IMR-90 (cell line): ENCODE results near the gene PDE11A.
A peak's percentile ranks its signal among the peaks of the same experiment; 100 is the strongest.

Experiments used
- SMC3 ChIP-seq: fragments of 150-350 bp; IDR thresholded peaks from 2 replicates; pipeline ENCODE4 v1.6.1; 2016; ENCODE audit warnings: low read depth, mild to moderate bottlenecking, antibody characterized with exemption, low read length, moderate library complexity
- TF ChIP-seq, protein P1 (sequence below): conservative IDR thresholded peaks from 2 replicates; pipeline ENCODE4 v1.5.1; 2012; ENCODE audit warnings: mild to moderate bottlenecking, low read depth, low read length, improper control_type of control experiment
- TF ChIP-seq, protein P2 (sequence below): fragments of 150-350 bp; IDR thresholded peaks from 2 replicates; pipeline ENCODE4 v1.6.1; 2017; ENCODE audit warnings: mild to moderate bottlenecking, antibody characterized with exemption, low read length, low read depth

DNA sequence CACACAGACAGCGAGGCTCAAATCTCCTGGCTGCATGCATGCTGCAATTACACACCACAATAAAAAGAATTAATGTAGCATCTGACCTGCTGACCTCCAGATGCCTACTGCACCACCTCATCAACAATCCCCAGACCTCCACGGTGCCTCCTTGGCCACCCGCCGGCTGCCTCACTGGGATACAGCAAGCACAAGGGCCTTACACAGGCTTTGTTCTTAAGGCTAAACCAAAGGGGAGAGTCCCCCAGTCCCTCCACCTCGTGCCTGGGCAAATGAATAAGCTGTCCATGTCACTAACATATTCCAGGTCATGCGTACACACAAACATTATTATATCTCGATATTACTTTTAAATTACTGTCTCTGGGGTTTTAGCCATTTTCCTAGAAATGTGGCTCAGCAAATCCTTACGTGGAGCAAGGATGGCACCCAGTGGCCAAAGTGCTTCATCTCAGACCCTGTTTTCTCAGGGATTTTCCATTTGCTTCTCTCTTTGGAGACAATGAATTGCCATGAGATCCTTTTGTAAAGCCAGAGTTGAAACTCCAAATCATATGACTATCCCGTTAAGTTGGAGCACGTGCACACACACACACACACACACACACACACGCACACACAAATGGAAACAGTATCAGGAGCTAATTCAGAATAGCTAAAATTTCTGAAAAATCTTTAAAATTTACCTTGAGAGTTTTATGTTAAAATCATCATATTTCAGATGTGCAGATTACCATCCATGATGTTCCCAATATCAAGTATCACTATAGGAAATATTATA is 313.8 kb downstream of the PDE11A start:
- TF ChIP-seq, protein P1, sequence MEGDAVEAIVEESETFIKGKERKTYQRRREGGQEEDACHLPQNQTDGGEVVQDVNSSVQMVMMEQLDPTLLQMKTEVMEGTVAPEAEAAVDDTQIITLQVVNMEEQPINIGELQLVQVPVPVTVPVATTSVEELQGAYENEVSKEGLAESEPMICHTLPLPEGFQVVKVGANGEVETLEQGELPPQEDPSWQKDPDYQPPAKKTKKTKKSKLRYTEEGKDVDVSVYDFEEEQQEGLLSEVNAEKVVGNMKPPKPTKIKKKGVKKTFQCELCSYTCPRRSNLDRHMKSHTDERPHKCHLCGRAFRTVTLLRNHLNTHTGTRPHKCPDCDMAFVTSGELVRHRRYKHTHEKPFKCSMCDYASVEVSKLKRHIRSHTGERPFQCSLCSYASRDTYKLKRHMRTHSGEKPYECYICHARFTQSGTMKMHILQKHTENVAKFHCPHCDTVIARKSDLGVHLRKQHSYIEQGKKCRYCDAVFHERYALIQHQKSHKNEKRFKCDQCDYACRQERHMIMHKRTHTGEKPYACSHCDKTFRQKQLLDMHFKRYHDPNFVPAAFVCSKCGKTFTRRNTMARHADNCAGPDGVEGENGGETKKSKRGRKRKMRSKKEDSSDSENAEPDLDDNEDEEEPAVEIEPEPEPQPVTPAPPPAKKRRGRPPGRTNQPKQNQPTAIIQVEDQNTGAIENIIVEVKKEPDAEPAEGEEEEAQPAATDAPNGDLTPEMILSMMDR: peak; percentile 59
- TF ChIP-seq, protein P2, sequence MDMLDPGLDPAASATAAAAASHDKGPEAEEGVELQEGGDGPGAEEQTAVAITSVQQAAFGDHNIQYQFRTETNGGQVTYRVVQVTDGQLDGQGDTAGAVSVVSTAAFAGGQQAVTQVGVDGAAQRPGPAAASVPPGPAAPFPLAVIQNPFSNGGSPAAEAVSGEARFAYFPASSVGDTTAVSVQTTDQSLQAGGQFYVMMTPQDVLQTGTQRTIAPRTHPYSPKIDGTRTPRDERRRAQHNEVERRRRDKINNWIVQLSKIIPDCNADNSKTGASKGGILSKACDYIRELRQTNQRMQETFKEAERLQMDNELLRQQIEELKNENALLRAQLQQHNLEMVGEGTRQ: no peak
- peak; percentile 45 for TF ChIP-seq SMC3
